C4-2B (cell line): ENCODE data around the gene FBXW11.

Experiments used
- ZFX ChIP-seq: fragments of 450-650 bp; IDR thresholded peaks from 2 replicates; pipeline ENCODE4 v1.6.1; 2017
- TF ChIP-seq, protein P1 (sequence below): fragments of 450-650 bp; conservative IDR thresholded peaks from 2 replicates; pipeline ENCODE4 v1.5.1; 2017; ENCODE audit warnings: mild to moderate bottlenecking

DNA sequence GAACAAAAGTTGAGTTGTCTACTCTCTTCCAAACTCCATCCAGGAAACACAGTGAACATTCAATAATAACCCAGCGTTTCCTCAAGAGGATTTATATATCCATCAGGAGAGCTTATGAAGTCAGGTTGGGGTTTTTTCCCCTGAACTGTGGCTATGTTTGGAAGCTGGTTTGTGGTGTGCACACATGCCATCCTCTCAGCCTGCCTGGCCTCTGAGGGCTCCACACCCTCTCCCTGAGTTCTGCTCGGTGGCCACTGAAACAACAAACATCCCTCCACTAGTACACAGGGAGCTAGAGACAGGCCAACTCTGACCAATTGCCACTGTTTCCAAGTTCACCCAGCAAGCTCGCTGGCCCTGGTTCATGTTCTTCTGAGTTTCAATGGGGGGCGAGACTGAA lies 185.2 kb downstream of the FBXW11 start:
- TF ChIP-seq, protein P1, sequence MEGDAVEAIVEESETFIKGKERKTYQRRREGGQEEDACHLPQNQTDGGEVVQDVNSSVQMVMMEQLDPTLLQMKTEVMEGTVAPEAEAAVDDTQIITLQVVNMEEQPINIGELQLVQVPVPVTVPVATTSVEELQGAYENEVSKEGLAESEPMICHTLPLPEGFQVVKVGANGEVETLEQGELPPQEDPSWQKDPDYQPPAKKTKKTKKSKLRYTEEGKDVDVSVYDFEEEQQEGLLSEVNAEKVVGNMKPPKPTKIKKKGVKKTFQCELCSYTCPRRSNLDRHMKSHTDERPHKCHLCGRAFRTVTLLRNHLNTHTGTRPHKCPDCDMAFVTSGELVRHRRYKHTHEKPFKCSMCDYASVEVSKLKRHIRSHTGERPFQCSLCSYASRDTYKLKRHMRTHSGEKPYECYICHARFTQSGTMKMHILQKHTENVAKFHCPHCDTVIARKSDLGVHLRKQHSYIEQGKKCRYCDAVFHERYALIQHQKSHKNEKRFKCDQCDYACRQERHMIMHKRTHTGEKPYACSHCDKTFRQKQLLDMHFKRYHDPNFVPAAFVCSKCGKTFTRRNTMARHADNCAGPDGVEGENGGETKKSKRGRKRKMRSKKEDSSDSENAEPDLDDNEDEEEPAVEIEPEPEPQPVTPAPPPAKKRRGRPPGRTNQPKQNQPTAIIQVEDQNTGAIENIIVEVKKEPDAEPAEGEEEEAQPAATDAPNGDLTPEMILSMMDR, result no peak
- TF ChIP-seq ZFX, result no peak
